ENCODE measurements around the gene KLF2. TPM values are rescaled to one million over a fixed set of nuclear protein-coding genes. Genes with fewer than 3 reads are reported as not detected.

KLF2 gene
- total and polyA plus RNA-seq, 2 of the 13 experiments (the other 11 are each of a cell fraction or from before 2014, with no cell fraction given), result not detected

- no peak for TF ChIP-seq ZFP36 (IDR thresholded peaks at IDR 0.05; ENCODE audit: borderline replicate concordance, low read depth, low read length, partially characterized antibody)
- no peak for TF ChIP-seq RARG (CRISPR knock-in tag; IDR thresholded peaks at IDR 0.05; ENCODE audit: low read depth)
- no peak for TF ChIP-seq ATF3 (CRISPR knock-in tag; IDR thresholded peaks at IDR 0.05)
- TF ChIP-seq TAF1 (CRISPR knock-in tag; IDR thresholded peaks at IDR 0.05), result no peak
- TF ChIP-seq ZNF383 (CRISPR knock-in tag; IDR thresholded peaks at IDR 0.05; ENCODE audit: borderline replicate concordance), result no peak
- TF ChIP-seq ZNF354B (CRISPR knock-in tag; IDR thresholded peaks at IDR 0.05), result no peak
These were observed 42.9 kb upstream of the KLF2 start (continued) for GRCh38 chr19:16281743-16282142.

- Histone ChIP-seq H3K79me2 (ENCODE audit: insufficient read depth, low read length) (no peaks in the 10 kb centered on the region), H3K27ac (ENCODE audit: extremely low read length, insufficient read depth, low read length) (no peak overlapping the region), H3K4me2 (ENCODE audit: low read depth, low read length) (no peak overlapping the region), H3K4me3 (replicated peaks in 1 of 3; ENCODE audit: insufficient read depth in 1 of 3, low read depth in 2 of 3, low read length in 3 of 3) (no peak overlapping the region), H4K20me1 (ENCODE audit: insufficient read depth, low read length) (no peaks in the 10 kb centered on the region), H3K4me1 (ENCODE audit: insufficient read depth, low read length) (no peaks in the 10 kb centered on the region; the same call in 1 of the 2 replicates), H3K9ac (ENCODE audit: insufficient read depth, low read depth, low read length) (no peak overlapping the region), H3K27me3 (ENCODE audit: control insufficient read depth in 1 of 2, insufficient read depth in 2 of 2, low read length in 2 of 2) (peaks cover 1 to 23% of the 10 kb centered on the region in 2 experiments; a peak in 2 of 5 replicates), H3K9me3 (ENCODE audit: low read length) (no peaks in the 10 kb centered on the region), H3K36me3 (replicated peaks in 1 of 2; ENCODE audit: control insufficient read depth in 1 of 2, insufficient read depth in 2 of 2, low read length in 2 of 2) (no peaks in the 10 kb centered on the region), H2AFZ (ENCODE audit: low read length) (no peak overlapping the region)
- CTCF ChIA-PET (ENCODE audit: low intra/inter-chr PET ratio, low total read pairs), result no interaction called here
- ATAC-seq, result no peak
- intact Hi-C loops (cut with micrococcal nuclease; ENCODE audit: unreplicated experiment), result no loop called here
- in situ Hi-C loops (cut with HindIII; ENCODE audit: extremely low pct_ligation_motif_present, low pct_unique_long_range_greater_than_20kb), result no loop called here
- 70% methylated on average over 17 of the region's 36 CpGs for WGBS (ENCODE audit: low lambda C conversion rate)
- POLR2A ChIA-PET, result no interaction called here
- FAIRE-seq, result no peak
- TF ChIP-seq ZBTB7A (CRISPR knock-in tag; IDR thresholded peaks at IDR 0.05) (no peak), ZNF780A (CRISPR knock-in tag; IDR thresholded peaks at IDR 0.05) (no peak), ZBTB1 (CRISPR knock-in tag; IDR thresholded peaks at IDR 0.05; ENCODE audit: borderline replicate concordance) (no peak), SNAPC2 (CRISPR knock-in tag; IDR thresholded peaks at IDR 0.05) (no peak)
- no peak for DNase-seq (ENCODE audit: low spot score)
- no TSS peak for BruUV-seq (replicated peaks)
These were observed 41.2 kb upstream of the KLF2 start for GRCh38 chr19:16283210-16284061.

All from HepG2 (cell line).